Measurements from ENCODE around the gene RAI14.
"Not testable (repeated sequence)": the region's sequence is repeated elsewhere in the genome, so short reads cannot be mapped to it uniquely, and the experiment has no call there.

Gene RAI14

DNA sequence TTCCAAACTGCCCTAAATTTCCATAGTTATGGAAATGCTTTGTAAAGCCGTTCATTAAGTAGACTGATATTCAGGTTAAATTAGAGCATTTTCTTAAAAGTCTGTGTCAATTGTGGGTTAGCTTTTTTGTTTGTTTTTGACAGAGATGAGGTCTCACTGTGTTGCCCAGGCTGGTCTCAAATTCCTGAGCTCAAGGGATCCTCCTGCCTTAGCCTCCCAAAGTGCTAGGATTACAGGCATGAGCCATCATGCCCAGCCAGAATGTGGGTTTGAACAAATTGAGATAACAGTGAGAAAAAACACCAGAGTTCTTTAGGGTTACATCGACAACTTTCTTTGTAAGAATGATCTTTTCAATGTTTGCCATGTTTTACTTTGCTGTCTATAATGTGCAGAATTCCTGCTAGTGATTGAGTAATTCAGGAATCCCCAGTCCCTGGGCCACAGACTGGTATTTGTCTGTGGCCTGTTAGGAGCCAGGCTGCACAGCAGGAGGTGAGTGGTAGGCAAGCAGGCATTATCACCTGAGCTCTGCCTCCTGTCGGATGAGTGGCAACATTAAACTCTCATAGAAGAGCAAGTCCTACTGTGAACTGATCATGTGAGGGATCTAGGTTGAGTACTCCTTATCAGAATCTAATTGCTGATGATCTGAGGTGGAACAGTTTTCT is 80.5 kb downstream of the RAI14 start:
- no peak for DNase-seq

DNA sequence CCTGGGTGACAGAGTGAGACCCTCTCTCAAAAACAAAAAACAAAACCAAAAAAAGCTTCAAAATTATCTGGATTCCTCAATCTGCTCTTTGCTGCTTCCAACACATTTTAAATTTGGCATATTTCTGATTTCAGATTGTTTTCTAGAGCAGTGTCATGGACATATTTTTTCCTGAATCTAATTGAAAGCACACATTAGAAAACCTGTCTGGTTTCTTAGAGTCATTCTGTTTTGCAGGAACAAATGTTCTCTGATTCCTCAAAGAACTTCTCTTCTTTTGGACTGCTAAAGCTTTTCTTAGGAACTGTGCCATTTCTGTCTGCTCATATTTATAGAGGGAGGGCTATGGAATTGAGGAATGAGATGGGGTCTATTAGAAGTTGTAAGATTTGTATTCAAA is 81.6 kb downstream of the RAI14 start:
- DNase-seq, result no peak

DNA sequence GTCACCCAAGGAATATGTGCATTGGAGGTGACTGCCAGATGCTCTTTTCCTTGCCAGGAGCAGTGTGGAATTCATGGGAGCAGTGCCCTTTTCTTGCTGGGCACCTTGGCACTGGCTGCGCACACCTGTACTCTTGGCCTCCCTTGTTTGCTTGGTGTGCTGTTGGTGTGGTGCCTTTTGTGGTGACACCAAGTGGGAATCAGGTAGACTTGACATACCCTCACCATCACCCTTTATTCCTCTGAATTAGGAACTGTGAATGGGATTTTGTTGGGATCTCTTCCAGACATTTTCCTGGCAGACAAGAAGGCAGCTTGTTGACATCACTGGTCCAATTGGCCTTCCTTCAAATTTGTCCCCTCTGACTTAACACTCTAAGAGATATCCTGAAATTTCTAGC is 82.3 kb downstream of the RAI14 start:
- DNase-seq, result no peak

DNA sequence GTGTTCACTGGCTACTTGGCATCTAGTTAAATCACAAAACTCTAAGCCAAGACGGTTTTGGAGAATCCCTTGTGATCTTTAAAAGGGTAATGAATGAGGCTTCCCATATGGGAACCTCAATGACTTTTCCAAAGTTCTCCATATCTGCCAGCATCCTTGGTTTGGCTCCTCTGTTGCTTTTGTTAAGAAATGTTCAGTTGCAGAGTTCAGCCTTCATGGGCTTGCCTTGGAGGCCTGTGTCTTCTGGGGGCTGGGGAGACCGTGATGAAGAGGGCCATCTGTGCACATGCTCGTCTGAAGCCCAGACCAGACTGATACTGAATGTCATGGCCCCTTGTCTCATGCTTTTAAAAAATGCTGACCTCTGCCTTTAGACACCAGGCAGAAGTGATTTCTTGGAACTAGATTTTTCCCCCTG is 84.3 kb downstream of the RAI14 start:
- DNase-seq, result no peak

DNA sequence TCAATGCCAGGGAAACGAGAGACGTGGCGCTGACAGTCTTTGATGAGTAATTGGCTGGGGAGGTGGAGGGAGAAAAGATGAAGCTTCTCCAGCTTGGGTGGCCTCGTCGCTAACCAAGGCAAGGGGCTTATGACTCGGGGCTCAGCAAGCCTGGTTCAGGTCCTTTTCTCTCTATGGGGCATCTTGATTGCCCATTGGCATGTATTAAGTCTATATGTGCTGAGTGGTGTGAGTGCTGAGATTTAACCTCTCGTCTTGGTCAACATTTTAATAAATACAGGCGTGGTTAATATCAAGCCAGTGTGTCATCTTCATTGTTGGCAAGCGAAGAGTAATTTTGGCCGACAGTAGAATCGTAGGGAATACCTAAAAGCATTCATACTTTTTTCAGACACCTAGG is 85.9 kb downstream of the RAI14 start:
- DNase-seq, result no peak

DNA sequence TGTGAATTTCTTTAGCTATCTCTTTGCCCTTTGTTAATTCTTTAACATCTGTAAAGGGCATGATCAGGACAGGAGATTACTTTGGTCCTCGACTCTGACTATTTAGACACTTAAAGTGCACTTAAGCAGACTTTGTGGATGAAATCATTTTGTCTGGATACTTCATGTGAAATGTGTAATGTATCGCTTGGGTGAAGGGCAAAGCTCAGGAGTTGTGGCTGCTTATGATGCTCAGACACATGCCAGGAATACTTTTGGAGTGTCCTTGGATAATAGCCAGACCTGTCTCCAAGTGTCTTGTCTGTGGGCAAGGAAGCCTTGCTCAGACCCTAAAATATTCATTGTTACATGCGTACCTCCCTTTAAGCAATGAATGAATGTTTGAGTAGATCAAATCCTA is 87.8 kb downstream of the RAI14 start:
- DNase-seq, result no peak

DNA sequence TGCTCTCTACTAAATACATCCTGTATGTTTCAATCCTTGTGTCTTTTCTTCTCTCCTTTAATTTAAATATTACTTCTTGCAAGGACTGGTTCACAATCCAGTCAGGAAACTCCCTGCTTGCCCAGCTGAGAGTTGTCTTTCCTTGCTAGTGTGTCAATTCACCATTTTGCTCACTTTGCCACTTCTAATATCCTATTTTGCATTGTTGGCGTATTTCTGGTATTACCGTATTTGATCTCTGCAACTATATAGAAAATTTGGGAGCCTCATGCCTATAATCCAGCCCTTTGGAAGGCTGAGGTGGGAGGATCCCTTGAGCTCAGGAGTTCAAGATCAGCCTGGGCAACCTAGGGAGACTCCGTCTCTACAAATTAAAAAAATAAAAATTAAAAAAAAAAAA is 92.3 kb downstream of the RAI14 start:
- no peak for DNase-seq

DNA sequence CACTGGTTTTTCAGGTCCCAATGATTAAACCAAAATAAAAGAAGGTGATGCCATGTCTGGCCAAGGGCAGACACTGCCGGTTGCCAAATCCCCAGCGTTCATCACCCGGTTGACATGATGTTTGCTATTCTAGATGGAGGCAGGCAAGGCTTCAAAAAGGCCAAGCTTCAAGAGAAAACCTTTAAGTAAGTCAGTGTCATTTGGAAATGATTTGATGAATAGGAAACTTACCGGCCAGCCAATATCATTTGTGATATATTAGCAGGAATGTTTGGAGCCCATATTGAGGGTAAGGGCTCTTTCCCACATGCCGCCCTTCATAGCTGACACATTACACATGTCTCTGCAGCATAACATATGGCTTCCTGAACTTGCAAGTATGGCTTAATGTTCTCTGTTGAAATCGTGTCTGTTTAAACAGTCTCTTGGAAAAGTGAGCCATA is 93.3 kb downstream of the RAI14 start:
- no peak for DNase-seq

DNA sequence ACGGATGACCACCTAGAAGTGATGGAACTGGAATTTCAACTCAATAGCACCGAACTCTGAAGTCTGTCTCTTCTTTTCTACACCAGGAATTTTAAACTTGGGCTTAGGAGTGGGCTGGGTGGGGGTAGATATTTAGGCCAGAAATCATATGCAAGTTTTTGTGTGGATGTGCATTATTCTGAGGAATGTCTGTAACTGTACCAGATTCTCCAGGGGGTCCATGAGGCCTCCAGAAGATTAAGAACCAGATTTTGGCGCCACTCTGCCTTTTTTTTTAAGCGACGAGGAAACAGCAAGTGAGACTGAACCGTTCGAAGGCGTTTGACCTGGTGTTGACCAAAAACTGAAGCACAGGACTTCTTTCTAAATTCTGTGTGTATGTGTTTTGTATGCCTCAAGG is 94.1 kb downstream of the RAI14 start:
- DNase-seq, result no peak

DNA sequence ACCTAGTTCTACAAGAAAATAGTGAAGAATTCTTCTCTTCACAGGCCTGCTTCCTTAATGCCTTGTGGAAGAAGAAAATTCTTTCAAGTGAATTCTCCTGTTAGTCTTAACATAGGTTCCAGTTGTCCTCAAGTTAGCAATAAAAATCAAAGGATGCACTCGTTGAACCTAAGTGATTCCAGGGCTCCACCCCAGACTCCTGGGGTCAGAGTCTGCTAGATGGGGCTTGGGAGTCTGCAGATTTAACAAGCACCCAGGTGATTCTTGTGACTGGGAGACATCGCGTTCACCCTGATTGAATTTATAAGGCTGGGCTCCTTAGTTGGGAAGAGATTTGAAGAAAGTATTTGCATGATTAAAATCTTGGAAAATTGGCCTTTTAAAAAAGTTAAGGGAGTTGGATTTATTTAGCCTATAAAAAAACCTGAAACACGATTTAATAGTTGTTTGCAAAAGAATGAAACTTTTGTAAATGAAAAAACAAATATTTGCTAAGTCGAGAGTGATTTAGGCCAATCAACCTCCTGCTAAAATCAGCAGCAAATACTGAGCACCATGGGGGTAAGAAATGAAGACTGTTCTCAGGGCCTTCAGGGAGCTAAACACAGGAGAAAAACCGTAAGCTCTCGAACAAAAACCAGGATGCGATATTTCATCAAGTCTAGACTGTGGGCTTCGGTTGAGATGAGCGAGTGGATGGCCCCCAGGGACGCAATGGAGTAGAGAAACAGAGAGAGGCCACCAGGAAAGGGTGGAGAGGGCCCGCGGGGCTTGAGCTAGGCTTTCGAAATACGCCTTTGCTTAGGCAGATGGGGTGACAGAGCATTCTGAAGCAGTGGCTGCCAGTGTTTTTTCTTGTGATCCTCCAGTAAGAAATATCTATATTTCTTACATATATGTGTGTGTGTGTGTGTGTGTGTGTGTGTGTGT is 95.9 kb downstream of the RAI14 start:
- DNase-seq, result no peak

DNA sequence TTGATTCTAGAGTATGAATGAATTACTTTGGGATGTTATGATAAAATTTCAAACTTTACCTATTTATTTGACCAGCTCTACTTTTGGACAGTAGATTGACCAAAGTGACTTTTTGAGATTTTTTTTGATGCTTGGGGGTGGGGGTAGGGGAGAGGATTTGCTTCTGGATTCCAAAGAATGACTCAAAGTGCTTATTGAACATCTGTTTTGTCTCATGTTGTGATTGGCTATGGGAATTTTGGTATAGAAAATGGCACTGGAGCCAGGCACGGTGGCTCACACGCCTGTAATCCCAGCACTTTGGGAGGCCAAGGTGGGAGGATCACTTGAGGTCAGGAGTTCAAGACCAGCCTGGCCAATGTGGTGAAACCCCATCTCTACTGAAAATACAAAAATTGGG is 97.1 kb downstream of the RAI14 start:
- not testable (repeated sequence) for DNase-seq

DNA sequence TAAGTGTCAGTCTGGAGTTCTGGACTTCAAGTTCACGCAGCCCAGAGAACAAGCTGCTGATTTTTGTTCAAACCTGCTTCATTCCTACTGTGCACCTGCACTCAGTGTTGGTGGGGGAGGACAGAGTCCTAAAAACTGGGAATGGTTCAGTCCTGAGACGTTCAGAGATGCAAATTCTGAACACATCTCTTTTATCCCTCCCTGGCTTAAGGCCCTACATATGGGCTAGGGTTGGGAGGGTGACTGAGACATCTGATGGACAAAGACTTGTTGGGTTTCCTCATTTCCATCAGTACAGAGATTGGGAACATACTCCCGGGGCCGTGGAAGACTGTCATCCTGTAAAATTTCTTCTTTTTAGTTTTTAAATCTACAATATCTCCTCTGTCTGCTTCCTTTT is 99.8 kb downstream of the RAI14 start:
- no peak for DNase-seq

DNA sequence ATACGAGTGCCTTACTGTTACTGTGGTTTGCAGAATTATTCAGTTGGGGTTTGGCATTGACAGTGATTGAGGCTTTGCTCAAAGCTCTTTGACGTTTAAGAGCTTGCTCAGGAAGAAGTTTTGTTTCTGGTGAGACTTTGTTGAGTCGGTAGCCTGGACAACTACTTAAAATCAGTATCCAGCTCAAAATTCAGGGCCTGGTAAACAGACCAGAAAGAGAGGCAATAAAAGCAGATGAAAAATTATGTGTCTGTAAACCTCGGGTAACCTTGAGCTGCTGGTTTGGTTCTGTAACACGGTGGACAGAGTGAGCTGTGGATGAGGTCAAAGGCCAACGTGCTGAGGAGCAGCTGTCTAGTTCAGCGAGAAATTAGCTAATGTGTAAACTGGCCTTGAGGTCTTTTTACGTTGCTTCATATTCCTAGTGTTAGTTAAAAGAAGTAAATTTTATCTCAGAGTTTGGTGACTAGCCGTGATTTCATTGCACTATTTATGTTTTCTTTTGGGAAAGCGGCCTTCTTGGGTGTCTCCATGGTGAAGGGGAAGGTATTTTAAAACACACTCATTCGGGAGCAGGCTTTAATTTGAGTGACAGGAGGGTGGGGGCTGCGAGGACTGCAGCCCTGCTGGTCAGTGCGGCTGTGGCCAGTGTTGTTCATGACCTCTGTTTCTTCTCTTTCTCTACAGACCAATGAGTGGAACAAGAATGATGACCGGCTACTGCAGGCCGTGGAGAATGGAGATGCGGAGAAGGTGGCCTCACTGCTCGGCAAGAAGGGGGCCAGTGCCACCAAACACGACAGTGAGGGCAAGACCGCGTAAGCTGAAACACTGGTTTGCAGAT is 100.9 kb downstream of the RAI14 start:
- DNase-seq, result no peak

DNA sequence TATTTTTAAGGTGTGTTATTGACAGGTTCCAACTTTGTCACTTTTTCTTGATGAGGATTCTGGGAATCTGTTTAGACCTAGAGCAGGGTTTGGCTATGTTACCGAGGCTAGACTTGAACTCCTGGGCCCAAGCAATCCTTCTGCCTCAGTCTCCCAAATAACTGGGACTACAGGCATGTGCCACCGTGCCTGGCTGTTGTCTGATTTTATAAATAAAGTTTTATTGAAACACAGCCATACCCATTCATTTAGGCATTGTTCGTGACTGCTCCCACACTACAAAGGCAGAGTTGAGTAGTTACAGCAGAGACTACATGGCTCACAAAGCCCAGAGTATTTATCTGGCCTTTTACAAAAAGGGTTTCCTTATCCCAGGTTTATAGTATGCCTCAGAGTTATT is 102.4 kb downstream of the RAI14 start:
- DNase-seq, result no peak

DNA sequence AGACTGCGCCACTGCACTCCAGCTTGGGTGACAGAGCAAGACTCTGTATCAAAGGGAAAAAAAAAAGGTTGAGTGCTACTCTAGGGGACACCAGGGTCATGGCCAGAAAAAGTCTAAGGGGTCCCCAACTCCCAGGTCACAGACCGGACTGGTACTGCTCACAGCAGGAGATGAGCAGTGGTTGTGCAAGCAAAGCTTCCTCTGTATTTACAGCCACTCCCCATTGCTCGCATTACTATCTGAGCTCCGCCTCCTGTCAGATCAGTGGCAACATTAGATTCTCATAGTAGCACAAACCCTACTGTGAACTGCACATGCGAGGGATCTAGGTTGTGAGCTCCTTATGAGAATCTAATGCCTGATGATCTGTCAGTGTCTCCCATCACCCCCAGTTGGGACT is 103.1 kb downstream of the RAI14 start:
- not testable (repeated sequence) for DNase-seq

DNA sequence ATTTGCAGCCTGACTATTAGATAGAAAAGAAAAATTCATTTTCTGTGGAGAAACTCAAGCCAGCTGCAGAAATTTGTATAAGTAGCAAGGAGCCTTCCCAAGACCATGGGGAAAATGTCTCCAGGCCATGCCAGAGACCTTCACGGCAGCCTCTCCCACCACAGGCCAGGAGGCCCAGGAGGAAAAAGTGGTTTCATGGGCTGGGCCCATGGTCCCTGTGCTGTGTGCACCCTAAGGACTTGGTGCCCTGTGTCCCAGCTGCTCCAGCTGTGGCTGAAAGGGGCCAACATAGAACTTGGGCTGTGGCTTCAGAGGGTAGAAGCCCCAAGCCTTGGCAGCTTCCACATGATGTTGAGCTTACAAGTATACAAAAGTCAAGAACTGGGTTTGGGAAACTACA is 109.5 kb downstream of the RAI14 start:
- DNase-seq, result no peak

DNA sequence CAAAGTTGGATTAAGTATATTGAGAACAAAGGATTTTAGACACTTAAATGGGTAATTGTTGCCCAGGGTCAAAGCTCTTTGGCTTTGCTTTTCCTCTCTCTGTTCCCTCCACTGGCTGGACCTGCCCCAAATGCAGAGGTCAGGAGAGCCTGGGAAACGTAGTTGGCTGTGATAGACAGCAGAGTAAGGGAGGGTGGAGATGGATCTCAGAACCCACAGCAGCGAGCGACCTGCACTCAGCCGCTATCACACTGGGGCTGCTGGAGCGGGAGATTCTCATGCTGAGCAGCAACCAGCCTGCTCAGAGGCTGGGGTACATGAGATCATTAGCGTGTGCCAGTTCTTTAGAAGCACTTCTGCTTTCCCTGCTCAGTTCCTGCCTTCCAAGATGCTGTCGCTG is 111.1 kb downstream of the RAI14 start:
- no peak for DNase-seq

DNA sequence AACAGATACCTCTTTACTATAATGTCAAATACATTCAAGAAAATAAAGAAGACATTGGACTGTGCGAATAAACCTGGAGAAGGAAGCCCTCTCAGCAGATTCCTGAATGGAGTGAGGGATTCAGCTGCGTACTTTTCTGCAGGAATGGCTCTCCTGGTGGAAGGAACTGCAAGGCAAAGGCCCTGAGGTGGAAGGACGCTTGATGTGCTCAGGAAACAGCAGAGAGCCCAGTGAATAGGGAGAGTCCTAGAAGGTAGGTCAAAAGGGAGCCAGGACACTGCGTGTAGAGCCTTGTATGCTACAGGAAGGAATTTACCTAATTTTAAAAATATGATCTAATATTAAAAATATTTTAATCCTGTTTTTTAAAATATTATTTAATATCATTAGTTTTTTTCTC is 114.4 kb downstream of the RAI14 start:
- DNase-seq, result no peak

DNA sequence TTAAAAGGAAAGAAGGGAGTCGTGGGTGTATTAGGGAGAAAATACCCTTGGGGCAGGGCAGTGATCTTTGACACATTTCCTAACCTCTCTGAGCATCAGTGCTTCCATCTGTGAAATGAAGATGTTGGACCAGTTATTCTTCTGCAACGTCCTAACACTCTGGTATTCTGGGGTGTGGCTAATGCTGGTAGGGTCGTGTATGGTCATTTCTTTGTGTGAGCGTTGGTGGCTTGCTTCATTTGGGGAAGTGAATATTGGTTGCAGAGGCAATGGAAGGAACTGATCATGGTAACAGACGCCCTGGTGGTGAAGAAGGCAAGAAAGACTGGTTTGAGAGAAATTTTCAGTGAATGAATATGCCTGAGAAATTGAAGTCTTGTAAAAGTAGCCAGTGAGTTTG is 114.9 kb downstream of the RAI14 start:
- DNase-seq, result no peak

DNA sequence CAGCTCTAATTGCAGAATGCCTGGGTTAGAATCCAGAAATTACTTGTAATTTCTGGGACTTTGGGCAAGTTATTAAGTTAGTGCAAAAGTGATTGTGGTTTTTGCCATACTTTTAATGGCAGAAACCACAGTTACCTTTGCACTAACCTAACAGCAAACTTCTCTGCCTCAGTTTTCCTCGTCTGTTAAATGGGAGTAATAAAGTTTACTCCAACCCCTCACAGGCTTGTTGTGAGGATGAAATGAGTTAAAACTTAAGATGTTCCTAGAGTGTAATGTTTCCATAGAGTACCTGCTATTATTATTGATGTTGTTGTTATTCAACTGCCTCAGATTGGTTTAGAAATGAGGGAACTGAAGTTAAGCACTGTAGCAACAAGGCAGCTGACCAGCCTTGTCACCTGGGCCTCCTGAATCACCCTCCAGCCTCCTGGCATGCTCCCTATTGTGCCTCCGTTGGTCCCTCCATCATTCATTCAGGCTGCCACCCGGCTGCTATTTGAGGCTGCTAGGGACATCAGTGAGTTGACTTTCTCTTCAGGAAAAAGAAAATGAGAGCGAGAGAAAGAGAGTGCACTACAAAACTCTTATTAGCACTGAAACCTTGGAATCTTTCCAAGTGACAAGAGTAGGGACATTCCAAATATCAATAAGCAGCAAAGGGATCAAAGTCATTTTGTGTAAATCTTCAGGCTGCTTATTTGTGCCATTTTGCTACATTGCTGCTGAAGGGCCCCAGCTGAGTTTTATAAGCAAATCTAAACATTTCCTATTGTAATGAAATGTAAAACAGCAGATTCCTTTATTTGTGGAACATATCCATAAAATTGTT is 116.4 kb downstream of the RAI14 start:
- no peak for DNase-seq

DNA sequence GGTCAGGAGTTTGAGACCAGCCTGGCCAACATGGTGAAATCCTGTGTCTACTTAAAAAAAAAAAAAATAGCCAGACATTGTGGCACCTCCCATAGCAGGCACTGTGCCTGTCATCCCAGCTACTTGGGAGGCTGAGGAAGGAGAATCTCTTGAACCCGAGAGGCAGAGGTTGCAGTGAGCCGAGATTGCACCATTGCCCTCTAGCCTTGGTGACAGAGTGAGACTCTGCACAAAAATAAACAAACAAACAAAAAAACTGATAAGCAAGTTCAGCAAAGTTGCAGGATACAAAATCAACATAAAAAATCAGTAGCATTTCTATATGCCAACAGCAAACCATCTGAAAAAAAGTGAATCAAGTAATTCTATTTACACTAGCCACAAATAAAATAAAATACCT is 118.0 kb downstream of the RAI14 start:
- DNase-seq, result no peak

DNA sequence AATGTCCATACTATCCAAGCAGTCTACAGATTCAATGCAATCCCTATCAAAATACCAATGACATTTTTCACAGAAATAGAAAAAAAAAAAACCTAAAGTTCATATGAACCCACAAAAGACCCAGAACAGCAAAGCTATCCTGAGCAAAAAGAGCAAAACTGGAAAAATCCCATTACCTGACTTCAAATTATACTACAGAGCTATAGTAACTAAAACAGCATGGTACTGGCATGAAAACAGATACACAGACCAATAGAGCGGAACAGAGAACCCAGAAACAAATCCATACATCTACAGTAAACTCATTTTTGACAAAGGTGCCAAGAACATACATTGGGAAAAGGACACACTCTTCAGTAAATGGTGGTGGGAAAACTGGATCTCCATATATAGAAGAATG is 118.5 kb downstream of the RAI14 start:
- DNase-seq, result not testable (repeated sequence)

DNA sequence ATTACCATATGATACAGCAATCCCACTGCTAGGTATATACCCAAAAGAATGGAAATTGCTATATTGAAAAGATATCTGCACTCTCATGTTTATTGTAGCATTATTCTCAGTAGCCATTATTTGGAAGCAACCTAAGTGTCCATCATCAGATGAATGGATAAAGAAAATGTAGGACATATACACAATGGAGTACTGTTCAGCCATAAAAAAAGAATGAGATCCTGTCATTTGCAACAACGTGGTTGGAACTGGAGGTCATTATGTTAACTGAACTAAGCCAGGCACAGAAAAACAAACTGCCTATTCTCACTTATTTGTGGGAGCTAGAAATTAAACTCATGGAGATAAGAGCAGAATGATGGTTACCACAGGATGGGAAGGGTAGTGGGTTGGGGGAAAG is 119.8 kb downstream of the RAI14 start:
- no peak for DNase-seq
